Choroid plexus epithelial cell (primary cell): ENCODE results near the gene UNC119.

Experiments
- DNase-seq: peaks from one replicate; pipeline ENCODE4 v3.0.0-alpha.2; 2010; ENCODE audit warnings: low read depth
- H3K4me3 ChIP-seq: 2 replicates; pipeline ENCODE4 v1.5.1; 2011; ENCODE audit warnings: low read depth, mild to moderate bottlenecking, control low read depth, low read length, moderate library complexity
- TF ChIP-seq, protein P1 (sequence below): conservative IDR thresholded peaks from 2 replicates; pipeline ENCODE4 v1.5.1; 2011; ENCODE audit warnings: low read depth, mild to moderate bottlenecking, control low read depth, inconsistent platforms, low read length, moderate library complexity

Gene UNC119

DNA sequence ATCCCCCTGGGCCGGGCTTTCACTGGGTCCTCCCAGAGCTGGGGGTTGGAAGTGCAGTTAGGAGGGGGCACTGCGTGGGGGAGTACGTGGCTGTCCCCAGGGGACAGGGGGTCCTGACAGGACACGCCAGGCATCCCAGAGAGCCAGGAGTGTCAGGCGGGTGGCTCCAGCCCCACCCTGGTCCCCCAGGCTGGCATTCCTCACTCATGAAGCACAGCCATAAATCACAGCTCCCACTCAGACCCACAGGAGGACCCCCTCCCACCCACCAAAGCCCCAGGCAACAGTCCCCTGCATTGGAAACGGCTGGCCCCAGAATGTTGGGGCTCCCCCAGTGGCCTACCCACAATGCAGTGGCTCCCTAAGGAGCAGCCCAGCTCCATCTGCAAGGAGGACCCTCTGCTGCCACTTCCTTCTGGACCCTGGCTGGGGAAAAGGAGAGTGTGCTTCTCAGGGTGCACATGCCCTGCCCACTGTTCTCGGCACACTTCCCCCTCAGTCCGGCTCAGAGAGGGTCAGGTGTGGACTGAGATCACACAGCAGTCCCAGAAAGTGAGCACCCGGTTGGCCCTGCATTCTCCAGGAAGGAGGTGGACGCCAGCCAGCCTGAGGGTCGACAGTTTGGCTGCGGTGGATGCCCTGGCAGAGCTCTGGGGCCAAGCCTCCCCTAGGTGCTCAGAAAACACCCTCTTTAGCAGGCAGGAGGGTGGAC lies 53.6 kb downstream of the UNC119 start:
- no peak for DNase-seq
- TF ChIP-seq, protein P1, sequence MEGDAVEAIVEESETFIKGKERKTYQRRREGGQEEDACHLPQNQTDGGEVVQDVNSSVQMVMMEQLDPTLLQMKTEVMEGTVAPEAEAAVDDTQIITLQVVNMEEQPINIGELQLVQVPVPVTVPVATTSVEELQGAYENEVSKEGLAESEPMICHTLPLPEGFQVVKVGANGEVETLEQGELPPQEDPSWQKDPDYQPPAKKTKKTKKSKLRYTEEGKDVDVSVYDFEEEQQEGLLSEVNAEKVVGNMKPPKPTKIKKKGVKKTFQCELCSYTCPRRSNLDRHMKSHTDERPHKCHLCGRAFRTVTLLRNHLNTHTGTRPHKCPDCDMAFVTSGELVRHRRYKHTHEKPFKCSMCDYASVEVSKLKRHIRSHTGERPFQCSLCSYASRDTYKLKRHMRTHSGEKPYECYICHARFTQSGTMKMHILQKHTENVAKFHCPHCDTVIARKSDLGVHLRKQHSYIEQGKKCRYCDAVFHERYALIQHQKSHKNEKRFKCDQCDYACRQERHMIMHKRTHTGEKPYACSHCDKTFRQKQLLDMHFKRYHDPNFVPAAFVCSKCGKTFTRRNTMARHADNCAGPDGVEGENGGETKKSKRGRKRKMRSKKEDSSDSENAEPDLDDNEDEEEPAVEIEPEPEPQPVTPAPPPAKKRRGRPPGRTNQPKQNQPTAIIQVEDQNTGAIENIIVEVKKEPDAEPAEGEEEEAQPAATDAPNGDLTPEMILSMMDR: no peak
- H3K4me3 ChIP-seq: no peak overlapping the region

DNA sequence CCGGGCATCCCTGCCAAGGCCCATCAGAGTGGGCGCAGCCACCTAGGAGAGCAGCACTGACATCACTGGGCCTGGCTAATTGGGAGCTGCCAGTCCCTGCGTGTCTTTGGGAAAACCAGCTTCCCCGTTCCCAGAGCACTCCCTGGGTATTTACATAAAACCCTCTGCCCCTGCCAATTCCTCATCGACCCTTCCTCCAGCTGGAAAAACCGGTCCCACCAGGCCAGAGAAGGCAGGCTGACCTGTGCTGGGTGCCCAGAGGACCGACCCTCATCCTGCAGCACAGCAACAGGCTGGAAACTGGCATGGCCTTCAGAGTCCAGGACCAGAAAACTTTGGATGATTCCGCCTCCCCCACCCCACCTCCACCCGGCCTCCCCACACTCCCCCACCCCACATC lies 54.5 kb downstream of the UNC119 start:
- DNase-seq: no peak
- TF ChIP-seq, protein P1: no peak
- H3K4me3 ChIP-seq: no peak overlapping the region
